Dermis microvascular lymphatic vessel endothelial cell (primary cell): ENCODE data around the gene SLC22A3. TPM values are rescaled to one million over a fixed set of nuclear protein-coding genes. Genes with fewer than 3 reads are reported as not detected.
"Not testable (repeated sequence)": the region's sequence is repeated elsewhere in the genome, so short reads cannot be mapped to it uniquely, and the experiment has no call there.

Source experiments
- DNase-seq, 2 donors: peaks; one replicate each; pipeline versions ENCODE4 v3.0.0 to v3.0.0-alpha.2; 2010; ENCODE audit warnings: low read depth in 2 of 2
- total RNA-seq: library from RNA; depleted of rRNA; stranded (reverse); fragments of >200 nt; gene quantifications from 2 replicates; pipeline ENCODE4 v1.2.1, GENCODE V29; 2014

The SLC22A3 gene
- total RNA-seq, 1 donor from 2014 or later: not detected

DNA sequence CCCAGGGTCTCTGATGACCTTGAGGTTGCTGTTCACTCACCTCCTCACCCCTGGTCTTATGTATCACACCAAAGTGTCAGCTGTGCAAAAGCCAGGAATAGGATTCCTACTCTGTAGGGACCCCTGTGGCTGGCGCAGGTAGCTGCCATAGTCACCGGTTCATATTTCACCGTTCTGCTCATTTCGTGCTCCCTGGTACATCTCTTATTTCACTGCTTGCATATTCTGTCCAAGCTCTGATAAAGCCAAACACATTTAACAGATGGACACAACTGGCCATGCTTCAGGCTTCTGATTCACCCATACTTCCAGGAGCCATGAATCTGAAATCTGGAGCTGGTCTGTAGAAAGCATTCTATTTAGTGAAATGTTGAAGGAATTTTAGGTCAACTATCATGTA, 20.5 kb downstream of the SLC22A3 start:
- no peak for DNase-seq

DNA sequence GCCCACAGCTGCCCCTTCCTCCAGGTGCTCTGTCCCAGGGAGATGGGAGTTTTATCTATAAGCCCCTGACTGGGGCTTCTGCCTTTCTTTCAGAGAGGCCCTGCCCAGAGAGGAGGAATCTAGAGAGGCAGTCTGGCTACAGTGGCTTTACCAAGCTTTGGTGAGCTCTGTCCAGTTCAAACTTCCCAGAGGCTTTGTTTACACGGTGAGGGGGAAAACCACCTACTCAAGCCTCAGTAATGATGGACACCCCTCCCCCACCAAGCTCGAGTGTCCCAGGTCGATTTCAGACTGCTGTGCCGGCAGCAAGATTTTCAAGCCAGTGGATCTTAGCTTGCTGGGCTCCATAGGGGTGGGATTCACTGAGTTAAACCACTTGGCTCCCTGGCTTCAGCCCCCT, 25.4 kb downstream of the SLC22A3 start:
- DNase-seq: not testable (repeated sequence)

DNA sequence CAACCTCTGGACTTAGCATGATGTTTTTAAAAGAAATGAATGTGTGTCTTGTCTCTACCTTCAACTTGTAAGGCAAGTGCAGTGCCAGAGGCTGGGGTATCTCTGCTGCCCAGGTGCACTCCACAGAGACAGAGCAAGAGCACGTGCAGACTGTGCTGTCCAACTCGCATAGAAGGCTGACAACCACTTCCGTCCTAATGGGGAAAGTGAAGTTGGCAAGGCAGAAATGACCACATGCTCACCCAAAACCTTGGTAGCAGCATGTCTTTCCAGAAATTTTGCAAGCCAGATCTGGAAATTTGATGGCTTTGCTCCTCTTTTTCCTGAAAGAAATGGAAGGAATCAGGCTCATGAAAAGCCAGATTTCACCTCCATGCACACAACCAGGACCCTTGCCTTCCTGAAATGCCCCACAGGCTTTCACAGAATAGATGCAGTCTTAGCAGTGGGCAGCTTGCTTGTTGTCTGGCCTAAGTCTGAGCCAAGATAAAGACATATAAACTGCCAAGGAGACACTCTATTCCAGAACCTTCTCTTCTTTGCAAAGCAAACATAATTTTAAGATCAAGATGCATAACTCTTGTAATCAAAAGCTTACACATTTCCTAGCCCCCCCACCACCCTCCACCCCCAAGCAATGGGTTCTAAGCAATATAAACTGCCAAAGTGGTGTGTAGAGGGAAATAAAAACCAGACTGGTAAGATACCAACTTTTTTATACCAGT, 26.8 kb downstream of the SLC22A3 start:
- no peak for DNase-seq

DNA sequence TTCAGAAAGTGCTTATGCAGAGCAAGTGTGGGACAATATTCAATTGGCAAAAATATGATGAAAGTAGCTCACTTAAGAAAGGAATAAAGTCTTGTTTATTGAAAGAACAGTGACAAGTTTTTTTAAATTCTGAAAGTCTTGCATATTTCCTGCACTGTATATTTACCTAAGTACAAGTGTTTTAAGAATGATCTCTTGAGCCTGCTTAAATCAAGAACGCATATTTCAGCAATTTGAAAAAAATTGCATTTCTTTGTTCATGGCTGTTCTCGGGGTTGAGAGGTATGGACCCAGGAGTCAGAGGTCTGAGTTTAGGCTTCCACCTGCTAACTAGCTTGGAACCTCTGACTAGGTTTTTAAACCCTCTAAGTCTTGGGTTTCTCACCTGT, 27.4 kb downstream of the SLC22A3 start:
- DNase-seq: no peak

DNA sequence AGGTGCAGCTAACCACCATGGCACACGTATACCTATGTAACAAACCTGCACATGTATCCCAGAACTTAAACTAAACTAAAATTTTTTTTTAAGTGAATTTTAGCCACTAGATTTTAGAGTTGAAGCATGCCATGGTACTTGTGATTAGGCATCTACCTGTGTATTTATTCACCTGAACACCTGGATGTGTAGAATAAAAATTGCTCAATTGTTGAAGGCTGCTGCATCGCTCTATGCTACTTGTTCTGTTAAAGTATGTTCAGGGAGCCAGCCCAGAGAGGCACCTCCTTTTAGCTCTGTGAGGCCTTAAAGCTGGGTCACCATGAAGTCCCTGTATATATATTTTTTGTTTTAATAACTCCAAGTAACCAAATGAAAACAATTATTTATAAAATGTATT, 28.3 kb downstream of the SLC22A3 start:
- DNase-seq: no peak

DNA sequence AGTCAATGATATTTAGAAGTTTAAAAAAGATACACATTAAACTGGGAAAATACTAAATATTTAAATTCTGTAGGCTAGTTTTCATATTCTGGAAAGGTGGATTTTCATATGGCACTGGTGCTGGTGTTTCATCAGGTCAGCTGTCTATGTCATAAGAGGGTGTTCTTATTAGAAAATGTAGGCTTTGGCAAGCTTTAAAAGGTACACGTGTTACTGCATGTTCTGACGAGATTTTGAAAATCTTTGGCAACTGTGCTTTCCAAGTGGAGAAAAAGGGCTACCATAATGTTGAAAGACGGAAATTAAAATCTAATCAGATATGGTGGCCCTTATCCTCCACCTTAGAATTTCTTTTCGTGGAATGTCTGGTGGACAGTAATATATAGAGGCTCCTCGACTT, 30.0 kb downstream of the SLC22A3 start:
- no peak for DNase-seq

GRCh38 chr6:160378882-160379281, 30.7 kb downstream of the SLC22A3 start:
- no peak for DNase-seq

- DNase-seq: no peak
These were observed 31.3 kb downstream of the SLC22A3 start for GRCh38 chr6:160379466-160379865.

DNA sequence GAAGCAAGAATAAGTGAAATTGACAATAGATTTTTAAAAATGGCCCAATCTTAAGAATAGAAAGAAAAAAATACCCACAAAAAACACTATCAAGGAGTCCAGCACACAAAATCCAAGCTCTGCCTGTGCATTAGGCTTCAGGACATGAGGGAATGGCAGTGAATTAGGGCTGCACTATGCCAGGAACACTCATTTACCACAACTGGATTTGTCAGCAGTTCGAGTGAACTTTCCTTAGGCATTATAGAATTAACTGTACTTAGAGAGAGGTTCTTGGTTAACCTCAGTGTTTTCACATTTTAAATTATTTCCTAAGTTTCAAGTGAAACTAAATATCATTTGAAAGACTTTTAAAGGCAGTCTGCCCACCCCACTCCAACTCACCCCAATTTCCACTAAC, 34.8 kb downstream of the SLC22A3 start:
- DNase-seq: no peak

GRCh38 chr6:160386869-160387530, 38.8 kb downstream of the SLC22A3 start:
- no peak for DNase-seq

- DNase-seq: no peak
These were observed 39.9 kb downstream of the SLC22A3 start for GRCh38 chr6:160387916-160388643.

- no peak for DNase-seq
These were observed 40.7 kb downstream of the SLC22A3 start for GRCh38 chr6:160388922-160389321.

GRCh38 chr6:160391419-160392116, 43.4 kb downstream of the SLC22A3 start:
- DNase-seq: no peak

DNA sequence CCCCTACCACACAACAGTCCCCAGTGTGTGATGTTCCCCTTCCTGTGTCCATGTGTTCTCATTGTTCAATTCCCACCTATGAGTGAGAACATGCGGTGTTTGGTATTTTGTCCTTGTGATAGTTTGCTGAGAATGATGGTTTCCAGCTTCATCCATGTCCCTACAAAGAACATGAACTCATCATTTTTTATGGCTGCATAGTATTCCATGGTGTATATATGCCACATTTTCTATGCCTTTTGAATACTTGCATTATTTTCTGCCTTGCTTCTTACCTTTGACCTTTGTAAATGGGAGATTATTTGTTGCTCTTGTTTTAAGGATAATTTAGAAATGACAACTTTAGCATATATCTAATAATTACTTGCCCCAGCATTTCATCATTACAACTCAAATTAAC, 45.3 kb downstream of the SLC22A3 start:
- not testable (repeated sequence) for DNase-seq

DNA sequence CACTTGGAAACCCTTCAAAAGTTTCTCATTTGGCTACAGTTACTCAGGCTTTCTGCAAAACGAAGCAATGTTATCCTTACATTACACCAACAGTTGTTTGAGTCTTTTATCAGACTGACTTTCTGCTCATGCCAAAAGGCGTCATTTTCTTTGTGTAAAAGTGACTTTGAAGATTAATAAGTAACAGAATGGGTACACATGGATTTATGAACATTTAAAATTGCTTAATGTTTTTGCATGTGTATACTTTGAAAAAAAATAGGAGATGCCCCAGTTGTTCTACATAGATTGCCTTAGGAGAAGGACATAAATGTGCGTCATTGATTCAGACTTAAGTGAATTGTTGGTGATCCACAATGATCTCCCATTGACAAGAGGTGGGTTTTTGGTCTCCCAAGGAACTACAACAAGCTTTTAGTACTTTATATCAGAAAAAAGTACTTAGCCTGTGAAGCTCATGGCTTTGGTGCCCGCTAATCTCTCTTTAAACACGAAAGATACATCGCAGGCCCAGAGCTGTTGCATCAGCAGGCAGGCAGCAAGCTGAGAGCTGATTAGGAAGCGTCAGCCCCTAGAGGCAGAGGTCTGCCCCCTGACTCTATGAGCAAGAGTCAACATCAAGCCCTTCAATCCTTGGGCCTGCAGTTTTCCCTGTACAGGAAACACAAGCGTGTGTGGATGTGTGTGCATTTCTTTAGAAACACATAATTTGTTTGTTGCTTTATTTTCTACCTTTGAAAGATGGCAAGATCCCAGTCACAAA, 45.9 kb downstream of the SLC22A3 start:
- no peak for DNase-seq

DNA sequence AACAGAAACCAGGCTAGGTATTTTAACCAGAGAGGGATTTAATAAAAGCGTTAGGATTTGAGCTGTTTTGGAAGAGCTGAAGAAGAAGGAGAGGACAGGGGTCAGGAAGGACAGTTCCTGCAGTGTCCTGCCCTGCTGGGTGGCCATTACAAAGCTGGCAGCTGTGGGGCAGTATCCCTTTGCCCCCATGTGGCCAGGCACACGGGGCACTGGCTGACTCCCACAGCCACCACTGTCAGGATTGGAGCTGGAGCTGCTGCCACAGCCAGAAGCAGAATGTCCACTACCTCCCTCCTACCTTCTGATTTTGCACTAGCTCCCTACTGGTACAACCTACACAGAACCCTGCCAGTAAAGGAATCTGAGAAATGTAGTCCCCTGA, 46.5 kb downstream of the SLC22A3 start:
- no peak for DNase-seq

DNA sequence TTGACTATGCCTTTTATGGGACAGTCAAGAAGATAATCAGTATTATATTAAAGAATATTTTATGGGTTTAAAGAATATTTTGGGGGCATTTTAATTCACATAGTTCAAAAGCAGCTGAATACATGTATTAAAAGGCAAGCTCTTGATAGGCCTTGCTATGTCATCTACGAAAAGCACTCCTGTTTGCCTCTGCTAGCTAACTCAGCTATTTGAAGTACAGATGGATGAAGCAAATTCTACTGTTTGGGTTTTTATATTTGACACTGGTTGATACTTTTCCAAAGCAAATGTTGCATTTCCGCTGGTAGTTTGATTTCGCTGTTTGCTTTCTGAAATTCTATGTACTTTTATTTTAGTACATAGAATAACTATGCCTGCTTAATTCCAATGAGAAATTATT, 47.0 kb downstream of the SLC22A3 start:
- DNase-seq: no peak

DNA sequence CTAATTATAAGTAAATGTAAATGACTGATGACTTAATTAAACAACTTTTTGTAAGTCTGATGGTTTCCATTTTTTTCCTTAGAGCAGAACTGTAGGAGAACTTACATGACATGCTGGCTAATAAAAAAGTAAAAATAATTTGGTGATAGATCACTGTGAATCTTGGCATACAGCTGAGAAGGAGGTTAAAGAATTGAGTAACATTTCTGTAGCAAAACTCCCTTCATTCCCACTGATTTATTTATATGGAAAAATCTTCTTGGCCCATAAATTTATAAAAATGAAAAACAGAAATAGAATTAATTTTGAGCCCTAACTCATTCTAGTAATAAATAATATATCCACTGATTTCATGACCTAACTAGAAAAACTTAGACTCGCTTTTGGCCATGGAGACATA, 48.1 kb downstream of the SLC22A3 start:
- no peak for DNase-seq

GRCh38 chr6:160398674-160399271, 50.6 kb downstream of the SLC22A3 start:
- DNase-seq: no peak

DNA sequence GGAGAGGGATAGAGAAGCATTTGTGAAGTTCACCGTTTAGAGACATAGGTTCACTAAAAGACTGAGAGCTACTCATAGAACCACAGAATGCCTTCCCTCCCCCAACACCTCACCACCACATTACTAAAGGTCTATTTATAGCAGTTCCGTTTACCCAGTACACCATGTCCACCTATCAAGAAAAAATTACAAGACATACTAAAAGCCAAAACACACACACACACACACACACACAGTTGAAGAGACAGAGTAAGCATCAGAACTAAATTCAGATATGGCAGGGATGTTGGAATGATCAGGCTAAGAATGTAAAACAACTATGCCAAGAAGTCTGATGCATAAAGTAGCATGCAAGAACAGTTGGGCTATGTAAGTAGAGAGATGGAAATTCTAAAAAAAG, 52.3 kb downstream of the SLC22A3 start:
- DNase-seq: no peak

GRCh38 chr6:160408528-160408927, 60.4 kb downstream of the SLC22A3 start:
- DNase-seq: no peak
